GM06990 (cell line): ENCODE results near the gene TOPAZ1.

Source experiments
- DNase-seq: peaks from one replicate; pipeline ENCODE4 v3.0.0-alpha.2; 2011; ENCODE audit not compliant: insufficient read length; ENCODE audit errors: extremely low read depth
- H3K27me3 ChIP-seq: replicated peaks from 2 replicates; pipeline ENCODE4 v1.6.0; 2011; ENCODE audit warnings: low read length; ENCODE audit not compliant: control insufficient read depth, insufficient read depth
- H3K36me3 ChIP-seq: 2 replicates; pipeline ENCODE4 v1.5.1; 2011; ENCODE audit warnings: low read length; ENCODE audit not compliant: control insufficient read depth, insufficient read depth
- H3K4me3 ChIP-seq: replicated peaks from 2 replicates; pipeline ENCODE4 v1.5.1; 2011; ENCODE audit warnings: low read depth, mild to moderate bottlenecking, control low read depth, low read length
- CTCF ChIP-seq: IDR thresholded peaks from 2 replicates; pipeline ENCODE4 v1.5.1; 2011; ENCODE audit warnings: low read length, control low read depth, mild to moderate bottlenecking, inconsistent platforms; ENCODE audit not compliant: insufficient read depth, poor library complexity, severe bottlenecking

TOPAZ1 gene

GRCh38 chr3:44208568-44208967 lies 33.1 kb upstream of the TOPAZ1 start:
- TF ChIP-seq CTCF = no peak
- Histone ChIP-seq H3K36me3 (no peaks in the 10 kb centered on the region), H3K4me3 (no peak overlapping the region), H3K27me3 (no peaks in the 10 kb centered on the region; the same call in 1 of the 2 replicates)
- DNase-seq = no peak

GRCh38 chr3:44210967-44211366 lies 30.7 kb upstream of the TOPAZ1 start:
- no peak overlapping the region for H3K4me3 ChIP-seq
- no peak for TF ChIP-seq CTCF
- H3K27me3 ChIP-seq = no peaks in the 10 kb centered on the region; the same call in 1 of the 2 replicates
- no peak for DNase-seq
- H3K36me3 ChIP-seq = no peaks in the 10 kb centered on the region

- no peak for TF ChIP-seq CTCF
- Histone ChIP-seq H3K4me3 (no peak overlapping the region), H3K27me3 (peaks cover 4% of the 10 kb centered on the region; the same call in 1 of the 2 replicates), H3K36me3 (no peaks in the 10 kb centered on the region)
- no peak for DNase-seq
These were observed 19.3 kb upstream of the TOPAZ1 start for GRCh38 chr3:44222337-44222736.

GRCh38 chr3:44223299-44223698 lies 18.4 kb upstream of the TOPAZ1 start:
- no peak for DNase-seq
- Histone ChIP-seq H3K27me3 (peaks cover 4% of the 10 kb centered on the region; the same call in 1 of the 2 replicates), H3K4me3 (no peak overlapping the region), H3K36me3 (no peaks in the 10 kb centered on the region)
- no peak for TF ChIP-seq CTCF

GRCh38 chr3:44224131-44224530 lies 17.6 kb upstream of the TOPAZ1 start:
- Histone ChIP-seq H3K4me3 (no peak overlapping the region), H3K27me3 (peaks cover 4% of the 10 kb centered on the region; the same call in 1 of the 2 replicates), H3K36me3 (no peaks in the 10 kb centered on the region)
- DNase-seq = no peak
- no peak for TF ChIP-seq CTCF

GRCh38 chr3:44226573-44226972 lies 15.1 kb upstream of the TOPAZ1 start:
- Histone ChIP-seq H3K27me3 (peaks cover 4% of the 10 kb centered on the region; the same call in 1 of the 2 replicates), H3K36me3 (no peaks in the 10 kb centered on the region), H3K4me3 (no peak overlapping the region)
- no peak for TF ChIP-seq CTCF
- no peak for DNase-seq
